ENCODE data around the gene SP4.

GRCh38 chr7:21497072-21497471, 69.2 kb downstream of the SP4 start:
- TF ChIP-seq, protein P1, sequence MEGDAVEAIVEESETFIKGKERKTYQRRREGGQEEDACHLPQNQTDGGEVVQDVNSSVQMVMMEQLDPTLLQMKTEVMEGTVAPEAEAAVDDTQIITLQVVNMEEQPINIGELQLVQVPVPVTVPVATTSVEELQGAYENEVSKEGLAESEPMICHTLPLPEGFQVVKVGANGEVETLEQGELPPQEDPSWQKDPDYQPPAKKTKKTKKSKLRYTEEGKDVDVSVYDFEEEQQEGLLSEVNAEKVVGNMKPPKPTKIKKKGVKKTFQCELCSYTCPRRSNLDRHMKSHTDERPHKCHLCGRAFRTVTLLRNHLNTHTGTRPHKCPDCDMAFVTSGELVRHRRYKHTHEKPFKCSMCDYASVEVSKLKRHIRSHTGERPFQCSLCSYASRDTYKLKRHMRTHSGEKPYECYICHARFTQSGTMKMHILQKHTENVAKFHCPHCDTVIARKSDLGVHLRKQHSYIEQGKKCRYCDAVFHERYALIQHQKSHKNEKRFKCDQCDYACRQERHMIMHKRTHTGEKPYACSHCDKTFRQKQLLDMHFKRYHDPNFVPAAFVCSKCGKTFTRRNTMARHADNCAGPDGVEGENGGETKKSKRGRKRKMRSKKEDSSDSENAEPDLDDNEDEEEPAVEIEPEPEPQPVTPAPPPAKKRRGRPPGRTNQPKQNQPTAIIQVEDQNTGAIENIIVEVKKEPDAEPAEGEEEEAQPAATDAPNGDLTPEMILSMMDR (IDR thresholded peaks at IDR 0.05): no peak
- TF ChIP-seq EZH2 (IDR thresholded peaks at IDR 0.05; ENCODE audit: borderline replicate concordance, insufficient read depth, low read depth, low read length, poor library complexity, severe bottlenecking): no peak

Data from B cell (primary cell).